GM19035 (cell line): Measurements from ENCODE around the gene C2CD2.

Experiments used
- ATAC-seq: cut with Tn5 transposase; IDR thresholded peaks from one replicate; pipeline ENCODE4 v1.9.1; 2021; ENCODE audit not compliant: unreplicated experiment

The C2CD2 gene

GRCh38 chr21:41848958-41849580, 104.7 kb downstream of the C2CD2 start:
- ATAC-seq, result no peak

- ATAC-seq, result no peak
Measured at GRCh38 chr21:41848533-41848932, 105.3 kb downstream of the C2CD2 start.

- ATAC-seq, result no peak
Measured at GRCh38 chr21:41847066-41847804, 106.6 kb downstream of the C2CD2 start.

- ATAC-seq, result no peak
Measured at GRCh38 chr21:41846536-41846935, 107.3 kb downstream of the C2CD2 start.

GRCh38 chr21:41846033-41846317, 107.8 kb downstream of the C2CD2 start:
- ATAC-seq, result no peak

GRCh38 chr21:41845310-41846032, 108.3 kb downstream of the C2CD2 start:
- no peak for ATAC-seq

- ATAC-seq, result no peak
Measured at GRCh38 chr21:41843584-41843983, 110.2 kb downstream of the C2CD2 start.

GRCh38 chr21:41840880-41841279, 112.9 kb downstream of the C2CD2 start:
- no peak for ATAC-seq

- no peak for ATAC-seq
Measured at GRCh38 chr21:41839387-41840000, 114.3 kb downstream of the C2CD2 start.

- ATAC-seq, result no peak
Measured at GRCh38 chr21:41837756-41838297, 116.0 kb downstream of the C2CD2 start.

GRCh38 chr21:41836166-41837015, 117.4 kb downstream of the C2CD2 start:
- no peak for ATAC-seq

- no peak for ATAC-seq
Measured at GRCh38 chr21:41835711-41836154, 118.1 kb downstream of the C2CD2 start.
